GM21423 (cell line): ENCODE data around the gene URB2.
A peak's percentile ranks its signal among the peaks of the same experiment; 100 is the strongest.
"Not testable (repeated sequence)": the region's sequence is repeated elsewhere in the genome, so short reads cannot be mapped to it uniquely, and the experiment has no call there.

ENCODE experiments used
- ATAC-seq: cut with Tn5 transposase; IDR thresholded peaks from one replicate; pipeline ENCODE4 v1.9.1; 2021; ENCODE audit warnings: mild to moderate bottlenecking, moderate library complexity; ENCODE audit not compliant: unreplicated experiment

Gene URB2

GRCh38 chr1:229613938-229614337 lies 12.1 kb upstream of the URB2 start:
- ATAC-seq = no peak

GRCh38 chr1:229614701-229615100 lies 11.3 kb upstream of the URB2 start:
- no peak for ATAC-seq

- no peak for ATAC-seq
Measured at GRCh38 chr1:229617351-229618100, 8.5 kb upstream of the URB2 start.

- no peak for ATAC-seq
Measured at GRCh38 chr1:229619002-229619401, 7.0 kb upstream of the URB2 start.

DNA sequence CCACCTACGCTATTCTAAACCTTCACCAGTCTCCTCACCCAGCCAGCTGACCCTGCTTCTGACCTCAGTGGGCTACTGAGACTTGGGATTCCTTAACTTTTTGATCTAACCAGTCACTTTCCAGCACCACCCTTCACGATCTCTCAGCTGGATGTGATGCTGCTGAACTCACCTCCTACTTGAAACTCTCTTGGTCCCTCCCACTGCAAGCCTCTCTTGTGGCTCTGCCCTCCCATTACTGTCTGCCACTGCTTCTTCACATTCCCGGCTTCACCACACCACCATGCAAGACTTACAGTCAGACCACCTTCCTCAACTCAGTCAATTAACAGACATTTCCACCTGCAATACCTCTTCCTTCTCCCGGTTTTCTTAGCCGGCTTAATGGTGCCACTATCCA lies 6.4 kb upstream of the URB2 start:
- no peak for ATAC-seq

DNA sequence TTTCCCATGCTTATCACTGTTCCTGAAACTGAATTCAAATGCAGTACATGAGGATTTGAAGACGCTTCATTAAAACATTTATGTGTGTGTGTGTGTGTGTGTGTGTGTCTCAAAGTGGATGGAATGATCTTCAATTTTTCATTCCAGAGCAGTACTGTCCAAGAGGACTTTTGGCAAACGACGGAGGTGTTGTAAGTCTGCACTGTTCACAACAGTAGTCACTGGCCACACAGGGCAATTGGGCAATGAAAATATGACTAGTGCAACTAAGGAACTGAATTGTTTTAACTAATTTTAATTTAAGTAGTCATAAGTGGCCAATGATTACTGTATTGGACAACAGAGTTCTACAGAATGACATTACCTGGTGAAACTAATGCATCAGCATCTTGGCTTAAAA lies 5.2 kb upstream of the URB2 start:
- no peak for ATAC-seq

GRCh38 chr1:229621663-229622062 lies 4.4 kb upstream of the URB2 start:
- ATAC-seq = no peak

- ATAC-seq = not testable (repeated sequence)
Measured at GRCh38 chr1:229622641-229623120, 3.4 kb upstream of the URB2 start.

GRCh38 chr1:229623225-229623624 lies 2.8 kb upstream of the URB2 start:
- no peak for ATAC-seq

- no peak for ATAC-seq
Measured at GRCh38 chr1:229623838-229624237, 2.2 kb upstream of the URB2 start.

DNA sequence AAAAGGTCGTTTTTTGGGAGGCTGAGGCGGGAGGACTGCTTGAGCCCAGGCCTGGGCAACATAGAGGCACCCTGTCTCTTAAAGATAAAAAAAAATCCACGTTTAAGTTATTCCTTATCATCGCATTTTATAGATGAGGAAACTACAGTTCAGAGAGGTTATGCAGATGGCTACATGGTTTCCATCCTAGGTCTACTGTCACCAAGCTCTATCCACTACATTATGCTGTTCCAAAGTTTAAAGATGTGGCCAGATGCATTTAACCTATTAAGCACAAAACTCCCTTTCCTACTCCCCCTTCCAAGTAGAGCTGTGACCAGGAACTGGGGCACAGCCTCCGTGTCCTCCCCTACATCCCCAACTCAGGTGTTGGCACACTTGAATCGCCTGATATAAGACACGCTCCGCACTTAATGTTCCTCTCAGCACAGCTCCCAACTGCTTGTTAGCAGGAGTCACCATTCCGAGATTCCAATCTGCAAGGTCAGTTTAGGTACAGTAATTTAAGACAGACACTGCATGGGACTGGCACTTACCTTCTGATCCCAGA lies 1.5 kb upstream of the URB2 start:
- ATAC-seq = no peak

GRCh38 chr1:229625071-229625914 lies 754 bp upstream of the URB2 start:
- ATAC-seq = peak; percentile 32

- ATAC-seq = no peak
Measured at GRCh38 chr1:229627003-229627402, 956 bp downstream of the URB2 start.

DNA sequence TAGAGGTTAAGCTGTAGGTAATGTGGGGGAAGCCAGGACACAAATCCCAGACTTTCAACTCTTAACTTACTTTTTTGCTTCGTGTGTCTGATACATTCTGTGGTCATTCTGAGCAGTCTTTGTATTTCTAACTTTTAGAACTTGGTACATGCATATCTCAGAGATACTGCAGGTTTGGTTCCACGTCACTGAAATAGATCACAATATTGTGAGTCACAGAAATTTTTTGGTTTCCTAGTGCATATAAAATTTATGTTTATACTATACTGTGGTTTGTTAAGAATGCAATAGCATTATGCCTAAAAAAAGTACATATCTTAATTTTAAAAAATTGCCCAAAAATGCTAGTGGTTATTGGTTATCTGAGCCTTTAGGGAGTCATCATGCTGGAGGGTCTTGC lies 3.2 kb downstream of the URB2 start:
- no peak for ATAC-seq

- ATAC-seq = no peak
Measured at GRCh38 chr1:229631148-229631547, 5.1 kb downstream of the URB2 start.

DNA sequence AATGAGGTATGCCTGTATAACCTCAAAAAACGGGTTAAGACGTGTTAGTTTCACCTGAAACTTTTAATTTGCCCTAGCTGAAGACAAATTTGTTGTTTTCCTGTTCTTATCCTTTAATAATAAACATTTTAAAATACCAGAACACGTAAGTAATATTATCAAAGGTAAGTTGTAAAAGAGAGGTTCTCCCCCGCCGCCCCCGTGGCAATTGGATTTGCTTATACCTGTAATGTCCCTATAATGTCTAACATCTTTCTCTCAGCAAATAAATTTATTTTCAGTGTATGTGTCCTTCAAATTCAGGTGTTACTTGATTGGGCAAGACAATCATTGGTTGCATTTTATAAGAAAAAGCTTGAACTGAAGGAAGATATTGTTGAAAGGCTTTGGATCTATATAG lies 5.9 kb downstream of the URB2 start:
- no peak for ATAC-seq

DNA sequence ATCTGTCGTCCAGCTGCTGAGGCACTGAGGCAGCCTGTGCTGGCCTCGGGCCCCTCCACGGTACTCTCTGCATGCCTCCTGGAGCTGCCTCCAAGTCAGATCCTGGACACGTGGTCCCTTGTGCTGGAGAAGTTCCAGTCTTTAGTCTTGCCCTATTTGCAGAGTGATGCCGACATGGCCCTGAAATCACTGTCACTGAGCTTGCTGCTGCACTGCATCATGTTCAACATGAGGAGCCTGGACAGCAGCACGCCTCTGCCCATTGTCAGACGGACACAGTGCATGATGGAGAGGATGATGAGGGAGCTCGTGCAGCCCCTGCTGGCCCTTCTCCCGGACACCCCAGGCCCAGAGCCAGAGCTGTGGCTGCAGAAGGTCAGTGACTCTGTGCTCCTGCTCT lies 10.0 kb downstream of the URB2 start:
- no peak for ATAC-seq

DNA sequence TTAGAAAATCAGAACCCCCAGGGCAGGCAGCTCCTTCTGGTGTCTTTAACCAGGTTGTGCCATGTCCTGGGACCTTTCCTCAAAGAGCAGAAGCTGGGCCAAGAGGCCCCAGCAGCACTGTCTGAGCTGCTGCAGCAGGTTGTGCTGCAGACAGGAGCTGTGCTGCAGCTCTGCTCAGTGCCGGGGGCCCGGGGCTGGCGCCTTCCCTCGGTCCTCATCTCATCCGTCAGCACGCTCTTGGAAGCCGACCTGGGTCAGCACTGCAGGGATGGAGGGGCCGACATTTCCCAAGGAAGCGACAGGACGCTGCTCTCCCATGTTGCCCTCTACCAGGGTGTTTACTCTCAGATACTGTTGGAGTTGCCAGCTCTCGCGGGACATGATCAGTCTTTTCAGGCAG lies 11.7 kb downstream of the URB2 start:
- ATAC-seq = no peak

- ATAC-seq = no peak
Measured at GRCh38 chr1:229640455-229640854, 14.4 kb downstream of the URB2 start.

GRCh38 chr1:229641306-229641705 lies 15.3 kb downstream of the URB2 start:
- ATAC-seq = no peak

DNA sequence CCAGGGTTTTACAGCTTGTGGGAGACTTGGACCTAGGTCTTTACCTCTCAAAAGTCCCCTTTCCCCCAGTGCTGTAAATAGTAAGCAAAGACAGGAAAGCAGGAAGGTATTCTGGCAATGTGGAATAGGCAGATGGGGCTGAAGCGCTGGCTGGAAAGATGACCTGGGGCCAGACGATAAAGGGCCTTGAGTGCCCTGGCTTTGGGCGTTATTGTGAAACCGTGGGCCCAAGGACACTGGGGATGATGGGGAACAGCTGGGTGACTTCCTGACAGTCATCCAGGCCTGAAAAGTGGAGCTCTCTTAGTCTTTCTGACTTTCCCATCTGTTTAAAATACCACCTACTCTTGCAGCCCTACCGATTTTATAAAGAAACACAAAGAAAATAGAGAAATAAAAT lies 16.3 kb downstream of the URB2 start:
- ATAC-seq = no peak

DNA sequence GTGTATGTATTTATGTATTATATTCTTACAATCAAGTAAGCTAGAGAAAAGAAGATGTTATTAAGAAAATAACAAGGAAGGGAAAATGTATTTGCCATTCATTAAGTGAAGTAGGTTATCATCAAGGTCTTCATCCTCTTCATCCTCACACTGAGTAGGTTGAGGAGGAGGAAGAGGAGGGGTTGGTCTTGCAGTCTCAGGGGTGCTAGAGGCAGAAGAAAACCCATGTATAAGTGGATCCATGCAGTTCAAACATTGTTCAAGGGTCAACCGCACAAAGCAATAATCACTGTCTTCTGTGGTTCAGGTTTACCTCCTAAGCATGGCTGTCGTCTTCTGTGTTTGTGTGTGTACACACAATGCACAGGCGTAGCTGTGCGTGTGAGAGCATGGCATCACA lies 16.9 kb downstream of the URB2 start:
- ATAC-seq = no peak
